HG03354 (cell line): Measurements from ENCODE around the gene PSMB9.

ENCODE experiments used
- ATAC-seq: cut with Tn5 transposase; IDR thresholded peaks from one replicate; pipeline ENCODE4 v1.9.1; 2021; ENCODE audit warnings: mild to moderate bottlenecking; ENCODE audit not compliant: unreplicated experiment, poor library complexity, severe bottlenecking

Gene PSMB9

DNA sequence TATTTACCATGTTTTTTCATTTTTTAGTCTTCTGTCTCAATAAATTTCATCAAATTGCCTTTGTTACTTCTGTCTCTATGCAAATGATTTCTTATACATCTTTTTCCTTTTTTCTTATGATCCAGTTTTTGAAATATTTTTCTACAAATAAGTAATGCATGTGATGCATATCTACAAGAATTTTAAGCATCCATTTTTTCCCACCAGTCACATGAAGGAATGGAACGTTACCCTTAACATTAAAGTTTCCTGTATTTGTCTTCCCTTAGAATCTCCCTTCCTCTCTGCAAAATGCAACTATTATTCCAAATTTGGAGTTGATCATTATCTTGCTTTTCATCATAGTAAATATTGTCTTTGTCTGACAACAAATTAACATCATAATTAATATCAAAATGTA, 35.5 kb downstream of the PSMB9 start:
- ATAC-seq: no peak

- no peak for ATAC-seq
Measured at GRCh38 chr6:32890831-32891230, 36.8 kb downstream of the PSMB9 start.

- peak; percentile 97 for ATAC-seq
Measured at GRCh38 chr6:32894085-32895005, 40.4 kb downstream of the PSMB9 start.

DNA sequence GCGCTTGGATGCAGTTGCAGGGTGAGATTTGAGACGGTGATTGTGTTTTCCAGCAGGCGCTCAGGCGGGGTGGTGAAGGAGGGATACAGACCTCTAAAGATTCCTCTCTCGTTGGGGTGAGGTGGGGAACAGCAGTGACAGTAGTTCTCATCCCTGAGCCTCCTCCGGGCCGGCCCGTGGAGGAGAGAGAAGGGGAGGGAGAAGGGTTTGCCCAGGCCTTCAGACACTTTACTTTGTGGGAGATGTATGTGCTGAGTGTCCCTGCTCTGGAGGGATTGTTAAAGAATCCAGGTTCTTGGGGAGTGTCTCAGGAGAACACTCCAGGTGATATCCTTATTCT, 41.0 kb downstream of the PSMB9 start:
- ATAC-seq: peak; percentile 25

GRCh38 chr6:32903952-32904351, 50.0 kb downstream of the PSMB9 start:
- ATAC-seq: no peak

DNA sequence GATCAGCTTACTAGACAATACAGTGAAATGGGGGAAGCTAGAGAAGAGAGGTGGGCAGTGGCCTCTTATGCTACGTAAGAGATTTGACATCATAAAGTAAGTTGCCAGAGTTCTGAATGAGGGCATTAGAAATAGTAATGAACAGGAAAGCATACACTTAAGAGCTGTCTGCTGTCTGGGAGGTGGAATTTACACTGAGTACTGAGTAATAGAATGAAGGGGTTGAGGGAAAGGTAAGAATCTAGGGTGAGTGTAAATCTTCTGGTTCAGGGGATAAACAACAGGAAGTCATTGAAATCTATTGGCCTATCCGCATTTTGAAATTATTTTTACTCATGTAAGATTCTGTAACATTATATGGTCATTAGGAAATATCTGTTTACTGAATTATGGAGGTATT, 51.1 kb downstream of the PSMB9 start:
- ATAC-seq: no peak

DNA sequence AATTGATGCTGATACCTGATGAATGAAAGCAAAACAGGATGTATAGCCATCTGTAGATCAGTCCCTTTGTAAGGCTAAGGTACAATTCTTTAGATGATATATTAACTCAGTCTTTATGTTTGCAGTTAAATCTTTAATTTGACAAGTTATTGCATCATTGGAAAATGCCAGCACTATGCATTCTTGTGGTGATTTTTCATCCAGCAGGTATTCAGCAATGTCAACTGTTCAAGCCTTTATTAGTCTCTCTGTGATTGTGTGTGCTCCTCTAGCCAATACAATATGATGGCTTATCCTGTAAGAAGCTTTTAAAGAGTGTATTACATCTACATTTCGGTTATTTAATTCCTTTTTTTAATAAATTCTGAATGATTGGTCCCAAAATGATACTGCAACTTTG, 52.5 kb downstream of the PSMB9 start:
- ATAC-seq: no peak

DNA sequence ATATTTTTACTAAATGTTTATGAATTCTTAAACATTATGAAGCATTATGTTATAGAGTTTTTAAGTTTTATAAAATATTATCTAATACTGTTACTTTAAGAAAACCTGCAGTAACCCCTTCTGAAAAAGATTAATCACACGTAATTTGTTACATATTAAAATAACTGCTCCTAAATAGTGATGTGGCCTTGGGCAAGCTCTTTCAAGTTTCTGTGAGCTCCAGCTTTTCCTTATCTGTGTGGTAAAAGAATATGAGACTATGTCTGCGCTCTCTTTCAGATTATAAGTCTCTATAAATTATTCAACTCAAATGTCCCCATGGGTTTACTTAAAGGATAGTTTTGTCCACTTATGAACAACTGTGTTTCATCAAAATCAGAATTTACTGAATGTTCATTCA, 54.9 kb downstream of the PSMB9 start:
- no peak for ATAC-seq
